Smooth muscle cell (in vitro differentiated cells): ENCODE measurements around the gene NTF3. TPM values are rescaled to one million over a fixed set of nuclear protein-coding genes. Genes with fewer than 3 reads are reported as not detected.

Source experiments
- DNase-seq: peaks from one replicate; lab custom pipeline; 2025; ENCODE audit not compliant: unreplicated experiment; lab: John Stamatoyannopoulos, UW
- H2AFZ ChIP-seq: fragments of 200-600 bp; sonication (generic); 2 replicates; pipeline ENCODE4 v1.6.0; 2016; ENCODE audit warnings: antibody characterized with exemption, low read depth, mild to moderate bottlenecking
- H3F3A ChIP-seq: fragments of 200-600 bp; sonication (generic); 2 replicates; pipeline ENCODE4 v1.6.0; 2017; ENCODE audit warnings: antibody characterized with exemption, low read depth
- H3K27ac ChIP-seq: fragments of 200-600 bp; sonication (generic); 2 replicates; pipeline ENCODE4 v1.5.1; 2016; ENCODE audit warnings: low read depth, mild to moderate bottlenecking
- H3K27me3 ChIP-seq: fragments of 200-600 bp; sonication (generic); 2 replicates; pipeline ENCODE4 v1.6.1; 2016; ENCODE audit warnings: low read depth, mild to moderate bottlenecking
- H3K36me3 ChIP-seq: fragments of 200-600 bp; sonication (generic); 2 replicates; pipeline ENCODE4 v1.5.1; 2016; ENCODE audit warnings: low read depth
- H3K4me1 ChIP-seq: fragments of 200-600 bp; sonication (generic); 2 replicates; pipeline ENCODE4 v1.5.1; 2016; ENCODE audit warnings: low read depth
- H3K4me2 ChIP-seq: fragments of 200-600 bp; sonication (generic); 2 replicates; pipeline ENCODE4 v1.6.0; 2016; ENCODE audit warnings: mild to moderate bottlenecking
- H3K4me3 ChIP-seq: fragments of 200-600 bp; sonication (generic); 2 replicates; pipeline ENCODE4 v1.5.1; 2016; ENCODE audit warnings: mild to moderate bottlenecking
- H3K79me2 ChIP-seq: fragments of 200-600 bp; sonication (generic); 2 replicates; pipeline ENCODE4 v1.6.0; 2016; ENCODE audit warnings: low read depth, mild to moderate bottlenecking
- H3K9ac ChIP-seq: fragments of 200-600 bp; sonication (generic); 2 replicates; pipeline ENCODE4 v1.6.0; 2016; ENCODE audit warnings: low read depth
- H3K9me3 ChIP-seq: fragments of 200-600 bp; sonication (generic); replicated peaks from 2 replicates; pipeline ENCODE4 v1.5.1; 2016; ENCODE audit warnings: low read depth
- H4K20me1 ChIP-seq: fragments of 200-600 bp; sonication (generic); 2 replicates; pipeline ENCODE4 v1.6.0; 2016; ENCODE audit warnings: low read depth
- WGBS: methylation state at CpG from one replicate; pipeline ENCODE4 v1.1.7; 2016; ENCODE audit warnings: low lambda C conversion rate; 5-methylcytosine and 5-hydroxymethylcytosine counted together
- polyA plus RNA-seq: library from polyadenylated mRNA; unstranded; fragments of >200 nt; fragmentation: Nextera tagmentation; extraction: Ambion mirVana; gene quantifications from 2 replicates; pipeline ENCODE4 v1.2.1, GENCODE V29; 2016
- total RNA-seq: library from RNA; depleted of rRNA; stranded (reverse); fragments of >200 nt; gene quantifications from 2 replicates; pipeline ENCODE4 v1.2.3, GENCODE V29; 2014
- TF ChIP-seq, protein P1 (sequence below): fragments of 200-600 bp; sonication (generic); IDR thresholded peaks from 2 replicates; pipeline ENCODE4 v1.5.1; 2017; ENCODE audit warnings: borderline replicate concordance, mild to moderate bottlenecking, antibody characterized with exemption; ENCODE audit not compliant: insufficient read depth, poor library complexity, severe bottlenecking

Gene NTF3
- total RNA-seq (0.67 and 1.1 TPM in 2 replicates), polyA plus RNA-seq (3.4 and 4.2 TPM in 2 replicates)

DNA sequence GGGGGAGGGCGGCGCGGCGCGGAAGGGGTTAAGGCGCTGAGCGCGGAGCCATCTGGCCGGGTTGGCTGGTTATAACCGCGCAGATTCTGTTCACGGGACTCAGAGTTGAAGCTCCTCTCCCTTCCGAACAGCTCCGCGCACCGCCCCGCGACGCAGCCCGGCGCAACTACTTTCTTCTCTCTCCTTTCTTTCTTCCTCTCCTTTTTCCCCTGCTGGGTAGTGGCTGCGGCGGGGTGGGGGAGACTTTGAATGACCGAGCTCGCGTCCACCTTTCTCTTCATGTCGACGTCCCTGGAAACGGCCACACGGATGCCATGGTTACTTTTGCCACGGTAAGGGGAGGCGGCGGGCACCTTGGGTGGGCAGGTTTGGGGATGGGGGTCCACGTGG lies at the start of gene NTF3:
Gene NTF3 (plus strand): TSS at position 98 of the 390 bp plus-strand sequence. CDS start 217 bp downstream, at position 315.
- Histone ChIP-seq H3K27ac (no peak within 1 kb of the TSS), H3K27me3 (peaks cover 85% of the 10 kb centered on the region), H3K4me2 (peak within 1 kb of the TSS; percentile 84), H4K20me1 (no peaks in the 10 kb centered on the region), H2AFZ (peak within 1 kb of the TSS; percentile 87), H3K9me3 (no peaks in the 10 kb centered on the region), H3K4me3 (peak within 1 kb of the TSS; percentile 63), H3K36me3 (no peaks in the 10 kb centered on the region), H3F3A (no peaks in the 10 kb centered on the region), H3K4me1 (peaks cover 38% of the 10 kb centered on the region), H3K9ac (no peak within 1 kb of the TSS), H3K79me2 (no peaks in the 10 kb centered on the region)
- DNase-seq: no peak
- WGBS: 1% methylated on average over 26 of the region's 34 CpGs
- TF ChIP-seq, protein P1, sequence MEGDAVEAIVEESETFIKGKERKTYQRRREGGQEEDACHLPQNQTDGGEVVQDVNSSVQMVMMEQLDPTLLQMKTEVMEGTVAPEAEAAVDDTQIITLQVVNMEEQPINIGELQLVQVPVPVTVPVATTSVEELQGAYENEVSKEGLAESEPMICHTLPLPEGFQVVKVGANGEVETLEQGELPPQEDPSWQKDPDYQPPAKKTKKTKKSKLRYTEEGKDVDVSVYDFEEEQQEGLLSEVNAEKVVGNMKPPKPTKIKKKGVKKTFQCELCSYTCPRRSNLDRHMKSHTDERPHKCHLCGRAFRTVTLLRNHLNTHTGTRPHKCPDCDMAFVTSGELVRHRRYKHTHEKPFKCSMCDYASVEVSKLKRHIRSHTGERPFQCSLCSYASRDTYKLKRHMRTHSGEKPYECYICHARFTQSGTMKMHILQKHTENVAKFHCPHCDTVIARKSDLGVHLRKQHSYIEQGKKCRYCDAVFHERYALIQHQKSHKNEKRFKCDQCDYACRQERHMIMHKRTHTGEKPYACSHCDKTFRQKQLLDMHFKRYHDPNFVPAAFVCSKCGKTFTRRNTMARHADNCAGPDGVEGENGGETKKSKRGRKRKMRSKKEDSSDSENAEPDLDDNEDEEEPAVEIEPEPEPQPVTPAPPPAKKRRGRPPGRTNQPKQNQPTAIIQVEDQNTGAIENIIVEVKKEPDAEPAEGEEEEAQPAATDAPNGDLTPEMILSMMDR: no peak

DNA sequence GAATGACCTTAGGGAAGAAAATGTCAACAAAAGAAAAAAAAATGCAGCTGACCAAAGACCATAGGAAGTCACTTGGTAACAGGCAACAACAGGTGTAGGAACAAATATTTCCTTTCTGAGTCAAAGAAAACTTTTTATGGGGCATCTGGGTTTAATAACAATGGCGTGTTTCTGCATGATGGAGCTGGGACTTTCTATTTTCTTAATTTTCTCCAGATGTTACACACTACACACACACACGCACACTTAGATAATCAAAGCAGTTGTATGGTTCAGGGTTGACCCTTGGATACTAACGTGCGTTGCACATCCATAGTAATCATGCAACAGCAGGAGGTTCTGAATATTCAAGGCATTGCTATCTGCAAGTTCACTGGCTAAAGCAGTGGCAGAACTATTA lies 47.9 kb upstream of the NTF3 start:
- no peak for DNase-seq
- Histone ChIP-seq H3K4me1 (no peaks in the 10 kb centered on the region), H3F3A (no peaks in the 10 kb centered on the region), H2AFZ (no peak overlapping the region), H3K4me3 (no peak overlapping the region), H3K27me3 (no peaks in the 10 kb centered on the region), H3K9me3 (no peaks in the 10 kb centered on the region), H3K36me3 (no peaks in the 10 kb centered on the region), H3K9ac (no peak overlapping the region), H3K4me2 (no peak overlapping the region), H3K79me2 (no peaks in the 10 kb centered on the region), H3K27ac (no peak overlapping the region), H4K20me1 (no peaks in the 10 kb centered on the region)
- TF ChIP-seq, protein P1: no peak
- 83% methylated on average over 4 of the region's 4 CpGs for WGBS

DNA sequence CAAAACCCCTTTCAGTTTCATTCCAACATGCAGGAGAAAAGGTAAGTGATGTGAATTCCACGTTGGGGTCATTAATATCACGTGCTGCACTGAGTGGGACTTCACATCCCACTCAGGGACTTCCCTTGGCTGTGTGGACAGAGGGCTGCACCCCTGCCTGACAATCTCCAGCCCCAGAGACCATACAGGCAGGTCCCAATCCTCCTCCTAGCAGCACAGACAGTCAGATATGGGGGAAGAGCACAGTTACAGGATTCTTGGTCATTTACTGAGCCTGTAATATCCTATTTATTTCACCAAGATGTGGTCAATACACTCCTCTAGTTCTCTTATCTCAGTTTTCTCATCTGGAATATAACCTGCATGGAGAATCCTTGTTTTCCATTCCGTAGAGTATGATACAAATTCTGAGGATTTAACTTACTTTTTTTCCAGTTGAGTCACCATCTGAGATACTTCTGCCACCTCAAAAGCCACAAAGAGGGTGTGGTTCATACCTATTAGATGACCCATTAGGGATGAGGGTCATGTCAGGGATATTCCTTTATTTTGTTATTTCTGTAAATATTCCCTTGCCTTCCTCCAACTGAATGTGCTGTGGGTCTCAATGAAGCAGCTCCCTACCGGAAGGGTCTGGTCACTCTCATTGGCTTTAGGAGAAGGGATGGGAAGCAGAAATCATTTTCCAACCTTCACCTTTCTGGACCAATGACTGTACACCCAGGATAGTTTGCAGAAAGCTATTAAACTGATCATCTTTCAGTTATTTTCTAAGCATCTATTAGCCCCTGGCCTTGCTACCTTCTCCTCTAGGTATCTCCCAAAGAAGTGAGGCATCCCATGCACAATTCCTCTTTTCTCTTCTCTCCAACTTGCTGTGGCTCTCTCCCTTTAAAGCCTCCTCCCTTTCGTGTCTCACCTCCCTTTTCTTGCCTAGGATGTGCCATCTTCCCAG lies 43.0 kb upstream of the NTF3 start:
- no peaks in the 10 kb centered on the region for H4K20me1 ChIP-seq
- peak overlapping the region; percentile 23 for H3K27ac ChIP-seq
- TF ChIP-seq, protein P1: no peak
- H3F3A ChIP-seq: peaks cover 5% of the 10 kb centered on the region
- no peaks in the 10 kb centered on the region for H3K36me3 ChIP-seq
- no peaks in the 10 kb centered on the region for H3K4me1 ChIP-seq
- H3K79me2 ChIP-seq: no peaks in the 10 kb centered on the region
- no peaks in the 10 kb centered on the region for H3K27me3 ChIP-seq
- H3K4me3 ChIP-seq: no peak overlapping the region
- no peak for DNase-seq
- whole genome bisulfite sequencing: 67% methylated on average over 5 of the region's 5 CpGs
- no peaks in the 10 kb centered on the region for H3K9me3 ChIP-seq
- no peak overlapping the region for H2AFZ ChIP-seq
- no peak overlapping the region for H3K4me2 ChIP-seq
- H3K9ac ChIP-seq: peak overlapping the region; percentile 36
